MM.1S (cell line): ENCODE results near the gene NPLOC4.

ENCODE experiments used
- DNase-seq: peaks from one replicate; pipeline ENCODE4 v3.0.0-alpha.2; 2015
- H2AFZ ChIP-seq: fragments of 300-600 bp; sonication (generic); 2 replicates; pipeline ENCODE4 v1.6.0; 2016; ENCODE audit warnings: antibody characterized with exemption, low read length
- H3F3A ChIP-seq: fragments of 300-600 bp; sonication (generic); 2 replicates; pipeline ENCODE4 v1.6.1; 2016; ENCODE audit warnings: mild to moderate bottlenecking, antibody characterized with exemption, low read length, moderate library complexity, mixed read lengths; ENCODE audit not compliant: insufficient read depth
- H3K27ac ChIP-seq: fragments of 300-600 bp; sonication (generic); 2 replicates; pipeline ENCODE4 v1.5.1; 2016; ENCODE audit warnings: mild to moderate bottlenecking, low read length
- H3K27me3 ChIP-seq: fragments of 300-600 bp; sonication (generic); replicated peaks from 2 replicates; pipeline ENCODE4 v1.6.0; 2016; ENCODE audit warnings: low read length; ENCODE audit not compliant: insufficient read depth
- H3K36me3 ChIP-seq: fragments of 300-600 bp; sonication (generic); replicated peaks from 2 replicates; pipeline ENCODE4 v1.6.1; 2016; ENCODE audit warnings: mild to moderate bottlenecking, low read length, mixed read lengths; ENCODE audit not compliant: insufficient read depth
- H3K4me1 ChIP-seq: fragments of 300-600 bp; sonication (generic); 2 replicates; pipeline ENCODE4 v1.6.1; 2016; ENCODE audit warnings: low read length, mixed read lengths
- H3K4me2 ChIP-seq: fragments of 300-600 bp; sonication (generic); 2 replicates; pipeline ENCODE4 v1.6.0; 2016; ENCODE audit warnings: low read depth, low read length
- H3K4me3 ChIP-seq: fragments of 300-600 bp; sonication (generic); 2 replicates; pipeline ENCODE4 v1.5.1; 2016; ENCODE audit warnings: low read length, mixed read lengths
- H3K79me2 ChIP-seq: fragments of 300-600 bp; sonication (generic); 2 replicates; pipeline ENCODE4 v1.6.1; 2016; ENCODE audit warnings: mixed run types, low read length, mixed read lengths
- H3K9ac ChIP-seq: fragments of 300-600 bp; sonication (generic); 2 replicates; pipeline ENCODE4 v1.6.1; 2016; ENCODE audit warnings: low read length, mixed read lengths
- H3K9me2 ChIP-seq: fragments of 300-600 bp; sonication (generic); replicated peaks from 2 replicates; pipeline ENCODE4 v1.6.1; 2016; ENCODE audit warnings: mild to moderate bottlenecking, low read length, mixed read lengths; ENCODE audit not compliant: insufficient read depth
- H3K9me3 ChIP-seq: fragments of 300-600 bp; sonication (generic); replicated peaks from 2 replicates; pipeline ENCODE4 v1.6.1; 2016; ENCODE audit warnings: mild to moderate bottlenecking, low read length, mixed read lengths; ENCODE audit not compliant: insufficient read depth
- H4K20me1 ChIP-seq: fragments of 300-600 bp; sonication (generic); 2 replicates; pipeline ENCODE4 v1.6.1; 2016; ENCODE audit warnings: mild to moderate bottlenecking, low read length, moderate library complexity, mixed read lengths; ENCODE audit not compliant: insufficient read depth
- CTCF ChIP-seq: fragments of 300-600 bp; sonication (generic); IDR thresholded peaks from 2 replicates; pipeline ENCODE4 v1.5.1; 2016; ENCODE audit warnings: antibody characterized with exemption, low read length, mixed read lengths
- EZH2 ChIP-seq: fragments of 300-600 bp; sonication (generic); optimal IDR thresholded peaks from 2 replicates; pipeline ENCODE3; 2017; ENCODE audit warnings: low read depth, mild to moderate bottlenecking, antibody characterized with exemption, low read length, mixed read lengths
- EZH2phosphoT487 ChIP-seq: fragments of 300-600 bp; sonication (generic); IDR thresholded peaks from 2 replicates; pipeline ENCODE4 v1.6.1; 2018; ENCODE audit warnings: antibody characterized with exemption, low read length

The NPLOC4 gene

GRCh38 chr17:81647640-81648012 is 10.7 kb upstream of the NPLOC4 start:
- Histone ChIP-seq H4K20me1 (no peaks in the 10 kb centered on the region), H3K4me3 (no peak overlapping the region), H3K9ac (no peak overlapping the region), H3K36me3 (no peaks in the 10 kb centered on the region), H3K4me1 (no peaks in the 10 kb centered on the region), H3K9me2 (no peaks in the 10 kb centered on the region), H3K9me3 (no peaks in the 10 kb centered on the region), H3K27ac (no peak overlapping the region), H3K27me3 (peaks cover 23% of the 10 kb centered on the region), H3K4me2 (no peak overlapping the region), H3K79me2 (no peaks in the 10 kb centered on the region), H3F3A (no peaks in the 10 kb centered on the region), H2AFZ (no peak overlapping the region)
- no peak for DNase-seq
- TF ChIP-seq EZH2phosphoT487: no peak

GRCh38 chr17:81646869-81647600 is 10.1 kb upstream of the NPLOC4 start:
- H3K9me2 ChIP-seq: no peaks in the 10 kb centered on the region
- H3K27me3 ChIP-seq: peaks cover 23% of the 10 kb centered on the region
- H3K27ac ChIP-seq: no peak overlapping the region
- no peaks in the 10 kb centered on the region for H3F3A ChIP-seq
- no peaks in the 10 kb centered on the region for H3K79me2 ChIP-seq
- H3K4me1 ChIP-seq: no peaks in the 10 kb centered on the region
- no peaks in the 10 kb centered on the region for H3K36me3 ChIP-seq
- H3K4me3 ChIP-seq: no peak overlapping the region
- TF ChIP-seq EZH2phosphoT487: no peak
- no peak for TF ChIP-seq EZH2
- TF ChIP-seq CTCF: no peak
- H2AFZ ChIP-seq: no peak overlapping the region
- H3K9me3 ChIP-seq: no peaks in the 10 kb centered on the region
- no peak for DNase-seq
- H3K9ac ChIP-seq: no peak overlapping the region
- no peaks in the 10 kb centered on the region for H4K20me1 ChIP-seq
- H3K4me2 ChIP-seq: no peak overlapping the region

- H3K79me2 ChIP-seq: no peaks in the 10 kb centered on the region
- DNase-seq: no peak
- no peak overlapping the region for H3K27ac ChIP-seq
- H3K36me3 ChIP-seq: no peaks in the 10 kb centered on the region
- no peak overlapping the region for H3K4me2 ChIP-seq
- no peaks in the 10 kb centered on the region for H3K4me1 ChIP-seq
- no peak overlapping the region for H3K9ac ChIP-seq
- no peak overlapping the region for H3K4me3 ChIP-seq
- H4K20me1 ChIP-seq: no peaks in the 10 kb centered on the region
- no peak for TF ChIP-seq EZH2
- no peak for TF ChIP-seq CTCF
- no peak for TF ChIP-seq EZH2phosphoT487
- no peak overlapping the region for H2AFZ ChIP-seq
- H3F3A ChIP-seq: no peaks in the 10 kb centered on the region
- no peaks in the 10 kb centered on the region for H3K9me3 ChIP-seq
- no peaks in the 10 kb centered on the region for H3K9me2 ChIP-seq
- H3K27me3 ChIP-seq: peaks cover 23% of the 10 kb centered on the region
These were observed 8.4 kb upstream of the NPLOC4 start for GRCh38 chr17:81644976-81645952.
